Mucosa of gallbladder (tissue), 1 donor: Measurements from ENCODE around the gene N4BP2. TPM values are rescaled to one million over a fixed set of nuclear protein-coding genes. Genes with fewer than 3 reads are reported as not detected.

Experiments
- DNase-seq: peaks from one replicate; pipeline ENCODE4 v3.0.0-alpha.2; 2020; ENCODE audit warnings: low spot score
- total RNA-seq: library from RNA; stranded (reverse); gene quantifications from one replicate; pipeline ENCODE4 v1.2.1, GENCODE V29; 2021
- donor health status: DM: no; HTN: no; CAD: no.

N4BP2 gene
- total RNA-seq, 1 donor from 2014 or later: 4.3 TPM

GRCh38 chr4:40152637-40153036, 96.0 kb downstream of the N4BP2 start:
- DNase-seq: no peak

GRCh38 chr4:40157436-40157835, 100.8 kb downstream of the N4BP2 start:
- no peak for DNase-seq

GRCh38 chr4:40160258-40160657, 103.6 kb downstream of the N4BP2 start:
- DNase-seq: no peak

DNA sequence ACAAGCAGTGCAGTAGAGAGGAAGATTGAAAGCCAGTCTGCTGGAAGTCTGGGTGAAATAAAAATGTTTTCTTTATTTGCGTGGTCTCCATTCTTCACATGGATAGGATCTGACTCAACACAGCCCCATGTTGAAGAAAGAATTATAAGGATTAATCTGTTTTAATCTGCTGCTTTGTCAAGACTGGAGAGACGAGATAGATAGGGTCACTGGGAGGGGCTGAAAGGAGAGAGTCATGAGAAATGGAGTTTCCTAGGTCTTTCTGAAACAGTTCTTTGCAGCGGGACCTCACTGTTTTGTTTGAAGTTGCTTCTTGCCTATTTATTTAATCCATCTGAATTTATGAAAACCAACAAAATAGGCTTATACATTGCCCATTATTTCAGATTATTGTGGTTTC, 107.8 kb downstream of the N4BP2 start:
- DNase-seq: no peak

- no peak for DNase-seq
Observed at GRCh38 chr4:40165916-40166315, 109.3 kb downstream of the N4BP2 start.

DNA sequence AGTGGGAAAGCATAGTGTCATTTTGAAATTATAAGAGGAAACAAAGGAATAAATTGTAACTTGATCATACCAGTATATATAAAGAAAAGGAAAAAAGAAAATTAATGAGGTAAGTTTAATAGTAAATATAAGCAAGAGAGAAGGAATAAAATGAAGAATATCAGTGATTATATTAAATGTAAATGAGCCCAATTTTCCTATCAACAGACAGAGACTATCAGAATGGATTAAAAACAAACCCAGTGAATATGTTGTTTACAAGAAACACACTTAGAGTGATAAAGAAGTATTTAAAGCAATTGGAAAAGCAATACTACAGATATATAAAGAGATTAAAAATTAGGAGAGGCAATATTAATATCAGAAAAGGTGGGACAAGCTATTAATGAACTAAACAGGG, 111.4 kb downstream of the N4BP2 start:
- DNase-seq: no peak

GRCh38 chr4:40170588-40170987, 113.9 kb downstream of the N4BP2 start:
- no peak for DNase-seq

GRCh38 chr4:40173470-40173875, 116.8 kb downstream of the N4BP2 start:
- DNase-seq: no peak

DNA sequence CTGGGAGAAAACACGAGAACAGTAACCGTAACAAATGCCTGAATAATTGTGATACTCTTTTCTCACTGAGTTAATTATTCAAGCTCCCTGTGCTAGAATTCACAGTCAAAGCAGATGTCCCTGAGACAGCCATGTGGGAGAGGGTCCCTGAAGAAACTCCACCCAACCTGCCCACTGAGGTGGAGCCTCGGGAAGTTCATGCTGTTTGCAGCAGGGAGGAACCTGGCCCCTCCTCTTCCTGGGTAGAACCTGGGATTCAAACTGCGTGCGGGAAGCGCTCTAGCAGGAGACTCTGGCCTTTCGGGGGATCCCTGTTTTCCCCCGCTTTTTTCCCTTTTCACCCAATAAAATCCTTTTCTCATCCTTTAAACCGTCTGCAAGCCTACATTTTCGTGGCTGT, 120.0 kb downstream of the N4BP2 start:
- DNase-seq: no peak

- DNase-seq: no peak
Observed at GRCh38 chr4:40177591-40177990, 120.9 kb downstream of the N4BP2 start.

DNA sequence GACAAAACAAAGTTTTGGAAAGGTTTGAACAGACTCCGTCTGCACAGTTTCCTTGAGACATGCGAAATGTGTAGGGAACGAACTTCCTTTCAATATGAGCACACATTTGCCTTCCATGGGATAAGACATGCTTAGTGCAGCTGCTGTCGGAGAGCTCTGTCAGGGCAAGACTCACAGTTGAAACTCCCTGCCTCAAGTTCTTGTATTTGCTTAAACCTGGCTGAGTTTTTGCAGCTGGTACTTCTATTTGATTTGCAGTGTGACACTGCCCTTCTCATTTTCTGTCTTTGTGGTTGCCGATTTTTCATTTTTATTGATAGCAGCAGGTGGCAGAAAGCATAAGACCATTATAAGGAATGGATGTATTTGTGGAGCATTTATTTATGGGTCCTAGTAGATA, 122.0 kb downstream of the N4BP2 start:
- no peak for DNase-seq

GRCh38 chr4:40179360-40179759, 122.7 kb downstream of the N4BP2 start:
- DNase-seq: no peak

- no peak for DNase-seq
Observed at GRCh38 chr4:40180356-40180755, 123.7 kb downstream of the N4BP2 start.

- no peak for DNase-seq
Observed at GRCh38 chr4:40182001-40182400, 125.4 kb downstream of the N4BP2 start.

GRCh38 chr4:40182954-40183353, 126.3 kb downstream of the N4BP2 start:
- no peak for DNase-seq

DNA sequence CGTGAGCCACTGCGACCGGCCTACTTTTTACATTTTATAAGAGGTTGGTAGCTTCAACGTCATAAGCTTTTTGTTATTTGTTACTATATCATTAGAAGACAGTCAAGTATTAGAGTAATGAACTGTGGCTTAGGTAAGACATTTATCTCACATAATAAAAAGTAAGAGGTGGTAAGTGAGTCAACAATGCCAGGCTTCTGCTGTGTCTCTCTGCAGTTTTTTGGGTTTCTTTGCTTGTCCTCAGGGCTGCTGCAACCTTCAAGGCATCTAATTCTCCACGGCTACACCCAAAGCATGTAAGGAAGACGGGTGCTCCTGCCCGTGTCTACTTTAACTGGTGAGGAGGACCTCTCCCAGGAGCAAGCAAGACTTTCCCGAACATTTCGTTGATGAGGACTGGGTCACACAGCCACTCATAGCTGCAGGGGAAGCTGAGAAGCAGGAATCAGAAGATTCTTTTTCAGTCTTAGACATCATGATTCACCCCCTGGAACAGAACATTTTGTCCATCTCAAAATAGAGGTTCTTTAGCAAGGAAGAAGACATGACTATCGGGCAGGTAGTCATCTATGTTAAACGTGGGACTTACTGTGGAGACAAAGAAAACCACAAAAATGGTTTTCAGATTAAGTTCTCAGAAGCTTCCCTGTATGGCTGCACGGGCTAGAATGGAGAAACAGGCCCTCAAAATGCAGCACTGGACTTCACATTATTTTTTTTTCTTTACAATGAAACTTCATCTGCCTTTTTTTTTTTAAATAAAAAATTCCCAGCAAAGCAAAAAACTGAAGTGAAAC, 127.2 kb downstream of the N4BP2 start:
- DNase-seq: no peak

DNA sequence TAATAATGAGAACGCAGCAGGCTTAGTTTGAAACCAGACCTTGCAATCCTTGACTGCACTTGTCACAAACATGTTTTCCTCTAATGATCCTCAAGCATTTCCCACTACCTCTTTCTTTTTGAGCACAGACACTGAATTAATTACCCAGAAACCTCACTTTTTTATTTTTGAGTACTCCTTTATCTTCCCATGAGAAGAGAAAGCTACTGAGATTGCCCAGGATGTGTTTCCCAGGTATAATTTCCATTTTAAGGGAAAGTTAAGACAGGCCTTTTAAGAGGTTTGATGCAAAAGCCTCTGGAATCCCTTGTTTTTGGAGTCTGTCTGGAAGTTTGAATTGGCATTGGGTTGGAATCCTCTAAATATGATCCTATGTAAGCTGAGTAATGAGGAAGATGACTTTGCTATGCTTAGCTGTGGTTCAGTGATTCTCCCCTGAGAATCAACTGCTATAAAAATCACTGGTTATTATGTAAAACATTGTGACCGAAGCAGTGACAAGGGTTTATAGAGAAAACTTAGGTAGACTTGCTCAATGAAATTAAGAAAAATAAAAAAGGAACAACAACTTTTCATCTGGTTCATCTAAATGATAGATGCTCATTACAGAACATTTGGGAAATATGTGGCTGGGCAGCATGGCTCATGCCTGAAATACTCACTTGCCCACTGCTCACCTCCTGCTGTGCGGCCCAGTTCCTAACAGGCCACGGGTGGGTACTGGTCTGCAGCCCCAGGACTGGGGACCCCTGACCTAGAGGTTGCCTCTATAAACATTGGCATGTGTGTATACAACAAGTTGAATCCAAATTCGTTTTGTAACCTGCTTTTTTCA, 129.4 kb downstream of the N4BP2 start:
- DNase-seq: no peak

DNA sequence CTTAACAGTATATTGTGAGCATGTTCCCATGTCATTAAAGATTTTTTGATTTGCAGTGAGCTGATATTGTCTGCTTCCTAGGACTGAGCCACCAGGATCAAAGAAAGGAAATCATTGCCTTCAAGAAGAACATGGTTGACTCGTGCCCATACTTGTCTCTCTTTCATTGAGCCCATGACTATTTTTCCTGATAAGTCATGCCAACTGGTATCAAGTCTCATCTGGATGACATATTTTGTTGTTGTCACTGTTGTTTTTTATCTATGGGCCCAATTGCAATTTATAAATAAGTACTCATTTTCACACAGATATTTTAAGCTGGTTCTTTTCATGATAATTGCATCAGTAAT, 130.0 kb downstream of the N4BP2 start:
- DNase-seq: no peak

DNA sequence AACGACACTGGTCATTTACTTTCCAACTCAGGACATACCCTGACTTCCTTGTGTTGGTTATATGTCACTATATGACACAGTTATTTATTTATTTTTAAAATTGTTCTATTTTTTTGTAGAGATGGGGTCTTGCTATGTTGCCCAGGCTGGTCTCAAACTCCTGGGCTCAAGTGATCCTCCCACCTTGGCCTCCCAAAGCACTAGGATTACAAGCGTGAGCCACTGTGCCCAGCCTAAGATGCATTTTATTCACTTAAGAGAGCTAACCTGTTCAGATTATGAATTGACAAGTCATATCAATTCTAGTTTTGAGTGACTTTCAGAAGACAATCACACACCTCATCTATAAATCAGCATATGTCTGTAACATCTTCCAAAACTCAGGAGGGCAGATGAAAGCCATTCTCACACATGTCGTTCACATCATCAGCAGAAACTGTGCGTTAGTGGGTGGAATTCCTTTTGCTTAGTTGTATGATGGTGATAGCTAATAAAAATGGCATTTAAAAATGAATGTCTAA, 130.8 kb downstream of the N4BP2 start:
- DNase-seq: no peak

GRCh38 chr4:40190019-40190418, 133.4 kb downstream of the N4BP2 start:
- DNase-seq: no peak

- no peak for DNase-seq
Observed at GRCh38 chr4:40190465-40190864, 133.8 kb downstream of the N4BP2 start.

DNA sequence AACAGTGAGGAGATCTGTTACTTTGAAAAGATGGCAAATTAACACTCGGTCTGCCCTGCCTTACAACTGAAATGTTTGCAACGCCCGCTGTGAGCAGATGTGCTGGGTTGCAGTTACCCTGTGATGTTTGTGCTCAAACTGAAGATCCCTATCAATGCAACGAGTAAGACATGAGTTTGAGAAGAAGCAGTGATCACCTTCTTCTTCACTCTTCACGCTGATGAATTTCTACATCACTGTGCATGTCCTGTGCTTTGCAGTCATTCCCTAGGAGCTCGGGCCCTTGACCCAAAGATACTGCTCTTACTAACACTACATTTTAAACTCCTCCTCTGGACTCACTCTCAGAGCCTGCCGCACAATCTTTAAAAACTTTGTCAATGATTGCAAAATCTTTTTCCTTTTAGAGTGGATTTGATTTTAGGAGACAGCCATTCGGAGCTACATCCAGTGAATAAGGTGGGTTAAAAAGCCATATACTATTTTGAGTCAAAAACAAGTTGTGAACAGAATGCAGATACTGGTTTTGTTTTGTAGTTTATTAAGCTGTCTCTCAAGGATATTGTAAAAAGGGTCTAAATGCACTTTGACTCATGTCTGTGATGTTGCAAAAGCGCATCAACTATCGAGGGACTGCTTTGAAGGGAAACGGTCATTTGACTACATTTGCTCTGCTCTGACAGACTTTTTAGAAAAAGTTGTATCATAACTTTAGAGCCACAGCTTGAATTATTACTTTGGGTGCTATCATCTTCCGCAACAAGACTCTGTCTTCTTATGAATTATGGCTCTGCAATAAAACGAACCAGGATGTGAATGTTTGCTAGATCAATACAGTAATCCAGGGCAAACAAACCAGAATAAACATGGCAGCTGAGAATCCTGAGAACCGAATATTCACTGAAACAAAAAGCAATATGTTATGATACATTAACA, 134.5 kb downstream of the N4BP2 start:
- no peak for DNase-seq
